Measurements from ENCODE around the gene NMRK1. TPM values are rescaled to one million over a fixed set of nuclear protein-coding genes. Genes with fewer than 3 reads are reported as not detected.

Gene NMRK1
- total RNA-seq, 2 experiments from 2014 or later = 15.9 to 16.9 TPM

DNA sequence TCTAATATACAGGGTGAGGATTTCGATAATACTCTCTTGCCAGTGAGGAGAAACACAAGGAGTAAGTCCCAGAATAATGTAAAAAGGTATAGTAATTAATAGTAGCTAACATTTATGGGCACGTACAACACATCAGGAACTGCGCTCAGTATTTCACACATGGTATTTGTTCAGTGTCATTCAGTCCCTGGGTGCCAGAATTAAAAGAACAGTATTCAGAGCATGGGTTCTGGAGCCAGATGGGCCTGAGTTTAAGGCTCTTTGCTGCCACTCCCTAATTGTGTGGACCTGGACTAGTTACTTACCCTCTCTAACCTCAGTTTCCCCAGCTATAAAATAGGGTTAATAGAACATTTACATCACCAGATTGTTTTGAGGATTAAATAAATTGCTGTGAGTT lies 16.7 kb upstream of the NMRK1 start:
- TF ChIP-seq, protein P1, sequence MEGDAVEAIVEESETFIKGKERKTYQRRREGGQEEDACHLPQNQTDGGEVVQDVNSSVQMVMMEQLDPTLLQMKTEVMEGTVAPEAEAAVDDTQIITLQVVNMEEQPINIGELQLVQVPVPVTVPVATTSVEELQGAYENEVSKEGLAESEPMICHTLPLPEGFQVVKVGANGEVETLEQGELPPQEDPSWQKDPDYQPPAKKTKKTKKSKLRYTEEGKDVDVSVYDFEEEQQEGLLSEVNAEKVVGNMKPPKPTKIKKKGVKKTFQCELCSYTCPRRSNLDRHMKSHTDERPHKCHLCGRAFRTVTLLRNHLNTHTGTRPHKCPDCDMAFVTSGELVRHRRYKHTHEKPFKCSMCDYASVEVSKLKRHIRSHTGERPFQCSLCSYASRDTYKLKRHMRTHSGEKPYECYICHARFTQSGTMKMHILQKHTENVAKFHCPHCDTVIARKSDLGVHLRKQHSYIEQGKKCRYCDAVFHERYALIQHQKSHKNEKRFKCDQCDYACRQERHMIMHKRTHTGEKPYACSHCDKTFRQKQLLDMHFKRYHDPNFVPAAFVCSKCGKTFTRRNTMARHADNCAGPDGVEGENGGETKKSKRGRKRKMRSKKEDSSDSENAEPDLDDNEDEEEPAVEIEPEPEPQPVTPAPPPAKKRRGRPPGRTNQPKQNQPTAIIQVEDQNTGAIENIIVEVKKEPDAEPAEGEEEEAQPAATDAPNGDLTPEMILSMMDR (IDR thresholded peaks at IDR 0.05) = no peak
- no peak for ATAC-seq
- POLR2A ChIA-PET = interaction anchor here (0.7 to 2.8 kb wide), 2 partner anchors 9 to 13 kb away, joined by 3 to 10 read pairs; no protein-coding TSS in a partner anchor
- Mint-ChIP-seq H3K27me3 (no peaks in the 10 kb centered on the region), H3K4me3 (no peak overlapping the region), H3K9me3 (no peaks in the 10 kb centered on the region), H3K36me3 (ENCODE audit: low read depth) (peaks cover 14% of the 10 kb centered on the region), H3K27ac (peak overlapping the region; percentile 7), H3K4me1 (ENCODE audit: low read depth) (peaks cover 52% of the 10 kb centered on the region)
- no peak for DNase-seq
- CTCF ChIA-PET = interaction anchor here (1.2 to 1.3 kb wide), 2 partner anchors 13 to 15 kb away, joined by 3 to 6 read pairs; no protein-coding TSS in a partner anchor
- intact Hi-C loops (cut with micrococcal nuclease) = no loop called here

DNA sequence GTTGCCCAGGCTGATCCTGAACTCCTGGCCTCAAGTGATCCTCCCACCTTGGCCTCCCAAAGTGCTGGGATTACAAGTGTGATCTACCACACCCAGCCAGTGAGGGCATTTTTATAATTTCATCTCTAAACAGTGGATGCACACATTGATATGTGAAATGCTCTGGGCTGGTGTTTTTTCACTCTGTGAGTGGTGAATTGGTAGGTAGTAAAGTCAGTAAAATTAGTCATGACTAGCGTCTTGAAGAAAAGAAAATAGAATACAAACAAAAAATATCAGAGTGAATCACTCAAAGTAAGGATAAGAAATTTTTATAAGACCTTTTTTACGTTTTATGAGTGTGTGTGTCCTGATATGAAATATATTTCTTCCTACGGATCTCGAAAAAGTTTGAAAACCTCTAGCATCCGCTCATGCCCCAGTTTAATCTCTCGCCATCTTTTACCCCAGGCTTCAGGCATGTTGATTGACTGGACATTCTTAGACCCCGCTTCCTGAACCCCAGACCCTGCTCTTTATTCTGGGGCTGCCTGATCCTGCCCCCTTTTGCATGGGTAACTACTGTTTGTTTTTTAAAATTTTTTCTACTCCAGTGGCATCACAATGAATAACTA lies 14.3 kb upstream of the NMRK1 start:
- DNase-seq = no peak
- TF ChIP-seq, protein P1 (IDR thresholded peaks at IDR 0.05) = no peak
- H3K27me3 Mint-ChIP-seq = no peaks in the 10 kb centered on the region
- H3K27ac Mint-ChIP-seq = no peak overlapping the region
- ATAC-seq = no peak
- H3K9me3 Mint-ChIP-seq = no peaks in the 10 kb centered on the region
- CTCF ChIA-PET = interaction anchor here (1.2 to 1.5 kb wide), 4 partner anchors 41 to 325 kb away, joined by 3 to 4 read pairs (median 4); no protein-coding TSS in a partner anchor
- no peak overlapping the region for H3K4me3 Mint-ChIP-seq
- peaks cover 10% of the 10 kb centered on the region for H3K36me3 Mint-ChIP-seq (ENCODE audit: low read depth)
- peaks cover 47% of the 10 kb centered on the region for H3K4me1 Mint-ChIP-seq (ENCODE audit: low read depth)
- intact Hi-C loops (cut with micrococcal nuclease) = no loop called here
- POLR2A ChIA-PET = interaction anchor here (0.7 kb wide), 1 partner anchor 54 kb away, joined by 3 read pairs; no protein-coding TSS in a partner anchor

DNA sequence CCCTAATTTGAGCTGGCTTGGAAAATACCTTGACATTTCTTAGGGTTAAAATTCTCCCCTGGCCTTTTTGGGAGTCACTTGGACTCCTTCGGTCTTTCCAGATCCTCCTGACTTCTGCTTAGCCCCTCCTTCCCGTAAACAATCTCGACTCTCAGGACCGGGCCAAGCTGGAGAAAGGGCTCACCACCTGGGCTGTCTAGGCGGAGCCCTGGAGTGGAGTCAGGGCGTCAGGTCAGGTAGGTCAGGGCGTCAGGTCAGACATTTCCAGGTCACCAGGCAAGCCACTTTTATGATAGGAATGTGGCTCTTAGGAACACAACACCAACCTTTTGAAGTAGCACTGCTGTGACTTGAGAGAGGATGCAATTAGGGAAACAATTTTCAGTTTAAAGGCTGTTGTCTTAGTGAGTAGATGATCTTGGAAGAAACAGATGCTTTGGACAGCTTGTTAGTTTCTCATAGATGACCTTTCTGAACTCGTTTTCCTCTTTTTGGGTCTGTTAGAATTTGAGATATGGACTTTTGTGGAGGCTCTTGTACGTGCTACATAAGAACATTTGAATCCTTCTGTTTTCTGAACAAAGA lies 13.1 kb upstream of the NMRK1 start:
- POLR2A ChIA-PET = interaction anchor here (0.7 to 1.4 kb wide), 3 partner anchors 9 to 55 kb away, joined by 3 to 5 read pairs (median 3); no protein-coding TSS in a partner anchor
- Mint-ChIP-seq H3K4me3 (no peak overlapping the region), H3K27me3 (no peaks in the 10 kb centered on the region)

DNA sequence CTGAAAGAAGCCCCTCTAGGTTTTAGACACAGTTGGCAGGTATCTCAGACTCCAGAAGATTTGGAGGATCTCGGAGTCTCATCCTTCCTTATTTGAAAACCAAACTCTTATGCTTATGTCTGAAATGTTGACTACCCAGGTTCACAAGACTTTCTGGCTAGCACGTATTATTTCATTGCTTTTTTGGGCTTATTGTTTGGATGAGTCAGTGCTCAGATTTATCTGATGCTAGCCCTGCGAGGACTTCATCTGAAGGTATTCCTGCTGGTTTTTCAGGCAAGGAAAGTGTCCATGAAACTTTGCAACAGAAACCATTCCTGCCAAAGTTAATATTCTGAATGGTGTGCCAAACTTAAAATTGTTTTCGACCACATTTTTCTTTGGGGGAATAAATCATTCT lies 8.8 kb upstream of the NMRK1 start:
- Mint-ChIP-seq H3K4me1 (ENCODE audit: low read depth) (peaks cover 59% of the 10 kb centered on the region), H3K4me3 (no peak overlapping the region), H3K27me3 (no peaks in the 10 kb centered on the region), H3K9me3 (no peaks in the 10 kb centered on the region), H3K27ac (no peak overlapping the region), H3K36me3 (ENCODE audit: low read depth) (peaks cover 4% of the 10 kb centered on the region)
- ChIA-PET CTCF (no interaction called here), POLR2A (interaction anchor here (1.4 to 1.5 kb wide), 2 partner anchors 11 to 14 kb away, joined by 3 read pairs; no protein-coding TSS in a partner anchor)
- ATAC-seq (no peak), DNase-seq (no peak)
- TF ChIP-seq, protein P1 (IDR thresholded peaks at IDR 0.05) = no peak
- intact Hi-C loops (cut with micrococcal nuclease) = no loop called here

More for the DNA sequence above, 13.1 kb upstream of the NMRK1 start:
- H3K4me1 Mint-ChIP-seq (ENCODE audit: low read depth) = peaks cover 54% of the 10 kb centered on the region
- CTCF ChIA-PET = interaction anchor here (0.6 to 1.3 kb wide), 3 partner anchors 14 to 84 kb away, joined by 3 to 4 read pairs (median 3); no protein-coding TSS in a partner anchor
- H3K36me3 Mint-ChIP-seq (ENCODE audit: low read depth) = peaks cover 11% of the 10 kb centered on the region
- ATAC-seq = no peak
- intact Hi-C loops (cut with micrococcal nuclease) = no loop called here
- no peaks in the 10 kb centered on the region for H3K9me3 Mint-ChIP-seq
- TF ChIP-seq, protein P1 (IDR thresholded peaks at IDR 0.05) = no peak
- peak overlapping the region; percentile 62 for H3K27ac Mint-ChIP-seq
- no peak for DNase-seq

DNA sequence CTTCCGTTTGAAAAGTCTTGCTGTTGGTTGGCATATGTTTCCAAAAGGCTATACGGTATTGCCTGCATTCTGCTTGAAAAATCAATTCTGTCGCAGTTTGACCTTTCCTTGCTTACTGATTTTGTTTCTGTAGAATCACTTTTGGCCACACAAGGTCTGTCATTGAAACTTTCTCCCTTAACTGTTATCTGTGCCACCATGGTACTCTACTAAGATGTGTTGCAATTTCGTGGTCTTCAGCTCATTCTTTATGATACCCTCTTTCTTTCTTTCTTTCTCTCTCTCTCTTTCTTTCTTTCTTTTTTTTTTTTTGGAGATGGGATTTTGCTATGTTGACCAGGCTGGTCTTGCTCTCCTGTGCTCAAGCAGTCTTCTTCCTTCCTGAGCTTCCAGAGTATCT lies 4.8 kb upstream of the NMRK1 start:
- DNase-seq = no peak
- H3K4me1 Mint-ChIP-seq (ENCODE audit: low read depth) = peaks cover 61% of the 10 kb centered on the region
- TF ChIP-seq, protein P1 (IDR thresholded peaks at IDR 0.05) = no peak
- ChIA-PET POLR2A (interaction anchor here (0.6 to 1.7 kb wide), 8 partner anchors 8 to 141 kb away, joined by 3 to 10 read pairs (median 3); no protein-coding TSS in a partner anchor), CTCF (interaction anchor here (0.6 to 1.8 kb wide), 7 partner anchors 10 to 93 kb away, joined by 3 to 8 read pairs (median 3); partner anchors contain the start of gene CARNMT1)
- no peaks in the 10 kb centered on the region for H3K9me3 Mint-ChIP-seq
- H3K27ac Mint-ChIP-seq = peak overlapping the region; percentile 60
- ATAC-seq = no peak
- H3K27me3 Mint-ChIP-seq = no peaks in the 10 kb centered on the region
- intact Hi-C loops (cut with micrococcal nuclease) = no loop called here
- peaks cover 4% of the 10 kb centered on the region for H3K36me3 Mint-ChIP-seq (ENCODE audit: low read depth)
- H3K4me3 Mint-ChIP-seq = peak overlapping the region; percentile 5

All from activated CD8-positive, alpha-beta T cell treated with anti-CD3 and anti-CD28 coated beads for 36 hours (primary cell).